IMR-90 (cell line): Measurements from ENCODE around the gene RNF11. TPM values are rescaled to one million over a fixed set of nuclear protein-coding genes. Genes with fewer than 3 reads are reported as not detected.

Source experiments
- ATAC-seq: fragments of 200-7000 bp; cut with Tn5 transposase; 2 replicates; pipeline ENCODE4 v1.9.1; 2020; ENCODE audit warnings: low read depth, mild to moderate bottlenecking, moderate library complexity
- BruUV-seq: library from RNA; stranded (reverse); fragments of 400-500 nt; replicated peaks from 2 replicates; lab custom pipeline; 2021; lab: Mats Ljungman, UMichigan
- CTCF ChIA-PET: fragments of 300-600 bp; formaldehyde crosslinking; extraction: SDS; loops from one replicate; lab custom pipeline; 2021; ENCODE audit warnings: antibody characterized with exemption; lab: Yijun Ruan, JAX
- POLR2A ChIA-PET: fragments of 300-600 bp; sonication (Branson Sonifier 250); formaldehyde crosslinking; loops from one replicate; lab custom pipeline; 2022; ENCODE audit warnings: antibody characterized with exemption; ENCODE audit not compliant: unreplicated experiment; lab: Charles Lee
- DNase-seq: peaks from one replicate; pipeline ENCODE4 v3.0.0; 2013
- H2AFZ ChIP-seq: replicated peaks from 2 replicates; pipeline ENCODE3; 2013; ENCODE audit warnings: low read length, mild to moderate bottlenecking; ENCODE audit not compliant: poor library complexity
- H2AK5ac ChIP-seq: 2 replicates; pipeline ENCODE4 v1.6.1; 2013; ENCODE audit warnings: low read depth, low read length, inconsistent platforms
- H2AK9ac ChIP-seq: replicated peaks from 2 replicates; pipeline ENCODE3; 2013; ENCODE audit warnings: mild to moderate bottlenecking, low read depth, low read length, moderate library complexity; ENCODE audit not compliant: poor library complexity
- H2BK120ac ChIP-seq: 2 replicates; pipeline ENCODE4 v1.6.1; 2013; ENCODE audit warnings: low read depth, low read length, inconsistent platforms
- H2BK15ac ChIP-seq: 3 replicates; pipeline ENCODE4 v1.6.1; 2013; ENCODE audit warnings: low read depth, low read length, inconsistent platforms
- H2BK20ac ChIP-seq: 2 replicates; pipeline ENCODE4 v1.6.1; 2013; ENCODE audit warnings: low read depth, mild to moderate bottlenecking, inconsistent platforms, low read length, moderate library complexity
- H2BK5ac ChIP-seq: 2 replicates; pipeline ENCODE4 v1.6.1; 2013; ENCODE audit warnings: mild to moderate bottlenecking, low read depth, low read length, inconsistent platforms; ENCODE audit not compliant: poor library complexity, severe bottlenecking
- H3K14ac ChIP-seq: replicated peaks from 2 replicates; pipeline ENCODE4 v1.6.1; 2013; ENCODE audit warnings: low read depth, low read length, inconsistent platforms
- H3K18ac ChIP-seq: 2 replicates; pipeline ENCODE4 v1.6.1; 2013; ENCODE audit warnings: low read depth, low read length, control low read depth
- H3K23ac ChIP-seq: 2 replicates; pipeline ENCODE4 v1.6.1; 2013; ENCODE audit warnings: low read depth, low read length, inconsistent platforms
- H3K27ac ChIP-seq: 2 replicates; pipeline ENCODE4 v1.5.1; 2013; ENCODE audit warnings: mild to moderate bottlenecking, control low read depth, low read length; ENCODE audit not compliant: insufficient read depth
- H3K27me3 ChIP-seq: 2 replicates; pipeline ENCODE4 v1.6.1; 2013; ENCODE audit warnings: low read length; ENCODE audit not compliant: control insufficient read depth, insufficient read depth
- H3K36me3 ChIP-seq: 2 replicates; pipeline ENCODE4 v1.6.1; 2013; ENCODE audit warnings: low read length, mixed read lengths; ENCODE audit not compliant: control insufficient read depth, insufficient read depth
- H3K4ac ChIP-seq: 2 replicates; pipeline ENCODE4 v1.6.1; 2013; ENCODE audit warnings: low read depth, low read length, inconsistent platforms
- H3K4me1 ChIP-seq: 2 replicates; pipeline ENCODE4 v1.6.1; 2013; ENCODE audit warnings: low read length, mixed read lengths; ENCODE audit not compliant: control insufficient read depth, insufficient read depth
- H3K4me2 ChIP-seq: 2 replicates; pipeline ENCODE4 v1.6.1; 2013; ENCODE audit warnings: low read depth, mild to moderate bottlenecking, control low read depth, low read length, moderate library complexity
- H3K4me3 ChIP-seq: 2 replicates; pipeline ENCODE4 v1.5.1; 2013; ENCODE audit warnings: low read depth, mild to moderate bottlenecking, control low read depth, low read length, moderate library complexity; ENCODE audit not compliant: insufficient read depth
- H3K56ac ChIP-seq: 2 replicates; pipeline ENCODE4 v1.6.1; 2013; ENCODE audit warnings: low read length, inconsistent platforms; ENCODE audit not compliant: insufficient read depth; ENCODE audit errors: extremely low read depth
- H3K79me1 ChIP-seq, 2 experiments: 2 replicates each; pipeline ENCODE4 v1.6.1; 2013; ENCODE audit warnings: low read length in 2 of 2, inconsistent platforms in 1 of 2, low read depth in 1 of 2
- H3K9ac ChIP-seq: 2 replicates; pipeline ENCODE4 v1.6.1; 2013; ENCODE audit warnings: low read depth, low read length, control low read depth
- H3K9me1 ChIP-seq: 2 replicates; pipeline ENCODE4 v1.6.1; 2013; ENCODE audit warnings: low read length, inconsistent platforms; ENCODE audit not compliant: insufficient read depth
- H3K9me3 ChIP-seq: 2 replicates; pipeline ENCODE4 v1.6.1; 2013; ENCODE audit warnings: low read length; ENCODE audit not compliant: control insufficient read depth, insufficient read depth
- H4K20me1 ChIP-seq: 2 replicates; pipeline ENCODE4 v1.6.1; 2013; ENCODE audit warnings: low read length, inconsistent platforms; ENCODE audit not compliant: insufficient read depth
- H4K5ac ChIP-seq: 2 replicates; pipeline ENCODE4 v1.6.1; 2013; ENCODE audit warnings: mild to moderate bottlenecking, low read depth, low read length, control low read depth
- H4K8ac ChIP-seq, 2 experiments: 2 replicates each; pipeline ENCODE4 v1.6.1; 2013; ENCODE audit warnings: low read depth in 2 of 2, low read length in 2 of 2, control low read depth in 1 of 2, inconsistent platforms in 1 of 2
- H4K91ac ChIP-seq: 2 replicates; pipeline ENCODE4 v1.6.1; 2013; ENCODE audit warnings: low read depth, low read length, inconsistent platforms; ENCODE audit not compliant: insufficient read depth
- BHLHE40 ChIP-seq: fragments of 150-350 bp; IDR thresholded peaks from 2 replicates; pipeline ENCODE4 v1.6.1; 2016; ENCODE audit warnings: mild to moderate bottlenecking, low read depth, low read length
- CEBPB ChIP-seq: IDR thresholded peaks from 2 replicates; pipeline ENCODE4 v1.6.1; 2012; ENCODE audit warnings: low read depth, low read length, improper control_type of control experiment
- CHD1 ChIP-seq: IDR thresholded peaks from 2 replicates; pipeline ENCODE4 v1.6.1; 2012; ENCODE audit warnings: low read depth, low read length, improper control_type of control experiment
- FOS ChIP-seq: fragments of 150-350 bp; IDR thresholded peaks from 2 replicates; pipeline ENCODE4 v1.6.1; 2016; ENCODE audit warnings: low read depth, low read length
- MAFK ChIP-seq: IDR thresholded peaks from 2 replicates; pipeline ENCODE4 v1.6.1; 2012; ENCODE audit warnings: low read depth, low read length, improper control_type of control experiment
- MAZ ChIP-seq: IDR thresholded peaks from 2 replicates; pipeline ENCODE4 v1.6.1; 2012; ENCODE audit warnings: low read depth, mild to moderate bottlenecking, low read length, improper control_type of control experiment, moderate library complexity, borderline replicate concordance
- NFE2L2 ChIP-seq: fragments of 150-350 bp; IDR thresholded peaks from 2 replicates; pipeline ENCODE4 v1.6.1; 2016; ENCODE audit warnings: low read depth, mild to moderate bottlenecking, low read length
- RCOR1 ChIP-seq: IDR thresholded peaks from 2 replicates; pipeline ENCODE4 v1.6.1; 2012; ENCODE audit warnings: mild to moderate bottlenecking, low read length, improper control_type of control experiment; ENCODE audit not compliant: insufficient replicate concordance
- RFX5 ChIP-seq: IDR thresholded peaks from 2 replicates; pipeline ENCODE4 v1.8.0; 2012; ENCODE audit warnings: low read depth, mild to moderate bottlenecking, low read length, moderate library complexity
- SMC3 ChIP-seq: fragments of 150-350 bp; IDR thresholded peaks from 2 replicates; pipeline ENCODE4 v1.6.1; 2016; ENCODE audit warnings: low read depth, mild to moderate bottlenecking, antibody characterized with exemption, low read length, moderate library complexity
- WGBS, 2 experiments: methylation state at CpG; one replicate each; pipeline versions ENCODE4 v1.1.5 to v1.1.7; 2013; ENCODE audit warnings: missing lambda C conversion rate in 2 of 2; ENCODE audit not compliant: insufficient read length in 1 of 2; ENCODE audit errors: extremely low coverage in 2 of 2; 5-methylcytosine and 5-hydroxymethylcytosine counted together
- dilution Hi-C: fragments of 300-500 bp; cut with HindIII; formaldehyde crosslinking; loops from one replicate; pipeline ENCODE4 v1.14.3; 2018; ENCODE audit warnings: low sequenced_read_pairs; ENCODE audit not compliant: unreplicated experiment
- in situ Hi-C: fragments of 300-500 bp; cut with MboI; formaldehyde crosslinking; loops from 3 replicates; pipeline ENCODE4 v1.14.3; 2019; ENCODE audit warnings: low sequenced_read_pairs, inconsistent platforms, mixed read lengths
- intact Hi-C: fragments of 100-400 bp; cut with micrococcal nuclease; formaldehyde crosslinking; loops from 2 replicates; pipeline ENCODE4 v1.10.0; 2022
- polyA plus RNA-seq, 3 experiments: library from polyadenylated mRNA; depleted of rRNA; stranded (reverse); fragments of >200 nt; gene quantifications; 2 replicates each; pipeline ENCODE4 v1.2.3, GENCODE V29; 2012; ENCODE audit warnings: low replicate concordance in 1 of 3
- total RNA-seq: library from RNA; depleted of rRNA; stranded (reverse); fragments of >200 nt; gene quantifications from 2 replicates; pipeline ENCODE4 v1.2.3, GENCODE V29; 2012
- TF ChIP-seq, protein P1 (sequence below): fragments of 150-350 bp; IDR thresholded peaks from 2 replicates; pipeline ENCODE4 v1.6.1; 2016; ENCODE audit warnings: low read depth, mild to moderate bottlenecking, low read length, moderate library complexity, borderline replicate concordance
- TF ChIP-seq, protein P2 (sequence below): fragments of 150-350 bp; IDR thresholded peaks from 2 replicates; pipeline ENCODE4 v1.6.1; 2017; ENCODE audit warnings: mild to moderate bottlenecking, antibody characterized with exemption, low read length, low read depth
- TF ChIP-seq, protein P3 (sequence below): conservative IDR thresholded peaks from 2 replicates; pipeline ENCODE4 v1.5.1; 2012; ENCODE audit warnings: mild to moderate bottlenecking, low read depth, low read length, improper control_type of control experiment

The RNF11 gene
- total and polyA plus RNA-seq, 2 of the 4 experiments (the other 2 are of a cell fraction) = 63.3 to 64.1 TPM

DNA sequence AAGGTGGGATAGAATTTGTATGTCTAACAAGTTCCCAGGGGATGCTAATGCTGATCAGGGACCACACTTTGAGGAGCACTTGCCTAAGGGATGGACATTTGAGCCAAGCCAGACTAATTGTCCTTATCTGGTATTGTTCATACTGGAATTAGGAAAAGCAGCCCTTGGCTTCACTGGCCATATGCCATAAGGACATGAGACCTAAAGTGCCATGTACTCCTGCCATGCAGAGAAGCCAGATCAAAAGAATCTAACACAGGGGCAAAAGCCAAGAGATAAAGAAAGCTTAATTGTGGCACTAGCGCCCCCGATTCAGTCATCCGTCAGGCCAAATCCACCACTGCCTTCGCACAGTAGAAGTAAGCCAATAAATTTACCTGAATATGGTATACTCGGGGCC is 45.7 kb downstream of the RNF11 start:
- Histone ChIP-seq H2AK5ac (no peak overlapping the region), H2BK5ac (no peak overlapping the region), H3K18ac (no peak overlapping the region), H3K36me3 (peaks cover 1% of the 10 kb centered on the region), H4K91ac (no peak overlapping the region), H3K4ac (no peak overlapping the region), H3K9me1 (peaks cover 7% of the 10 kb centered on the region; the same call in 1 of the 2 replicates), H2BK15ac (no peak overlapping the region), H3K4me3 (no peak overlapping the region), H3K9ac (no peak overlapping the region), H3K23ac (no peak overlapping the region), H3K27me3 (no peaks in the 10 kb centered on the region), H3K4me2 (no peak overlapping the region), H2AK9ac (no peak overlapping the region), H4K20me1 (no peaks in the 10 kb centered on the region), H2BK20ac (no peak overlapping the region), H3K4me1 (peaks cover 3% of the 10 kb centered on the region; the same call in 1 of the 2 replicates), H2AFZ (no peak overlapping the region), H3K9me3 (no peaks in the 10 kb centered on the region), H3K27ac (no peak overlapping the region), H3K14ac (no peak overlapping the region), H4K5ac (no peak overlapping the region), H4K8ac (no peak overlapping the region), H2BK120ac (no peak overlapping the region), H3K56ac (no peak overlapping the region), H3K79me1 (peaks cover 0 to 12% of the 10 kb centered on the region in 2 experiments; a peak in 1 of 4 replicates)
- dilution Hi-C loops = no loop called here
- no peak for ATAC-seq
- in situ Hi-C loops = no loop called here
- no TSS peak for BruUV-seq
- intact Hi-C loops = no loop called here
- DNase-seq = no peak
- ChIA-PET CTCF (interaction anchor here (1.4 kb wide), 1 partner anchor 15 kb away, joined by 3 read pairs; no protein-coding TSS in a partner anchor), POLR2A (no interaction called here)
- no peak for TF ChIP-seq BHLHE40
- no peak for TF ChIP-seq CHD1
- no peak for TF ChIP-seq MAFK
- TF ChIP-seq, protein P1, sequence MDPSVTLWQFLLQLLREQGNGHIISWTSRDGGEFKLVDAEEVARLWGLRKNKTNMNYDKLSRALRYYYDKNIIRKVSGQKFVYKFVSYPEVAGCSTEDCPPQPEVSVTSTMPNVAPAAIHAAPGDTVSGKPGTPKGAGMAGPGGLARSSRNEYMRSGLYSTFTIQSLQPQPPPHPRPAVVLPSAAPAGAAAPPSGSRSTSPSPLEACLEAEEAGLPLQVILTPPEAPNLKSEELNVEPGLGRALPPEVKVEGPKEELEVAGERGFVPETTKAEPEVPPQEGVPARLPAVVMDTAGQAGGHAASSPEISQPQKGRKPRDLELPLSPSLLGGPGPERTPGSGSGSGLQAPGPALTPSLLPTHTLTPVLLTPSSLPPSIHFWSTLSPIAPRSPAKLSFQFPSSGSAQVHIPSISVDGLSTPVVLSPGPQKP = no peak
- no peak for TF ChIP-seq NFE2L2
- no peak for TF ChIP-seq CEBPB
- no peak for TF ChIP-seq MAZ
- no peak for TF ChIP-seq SMC3
- TF ChIP-seq RFX5 = no peak
- TF ChIP-seq, protein P2, sequence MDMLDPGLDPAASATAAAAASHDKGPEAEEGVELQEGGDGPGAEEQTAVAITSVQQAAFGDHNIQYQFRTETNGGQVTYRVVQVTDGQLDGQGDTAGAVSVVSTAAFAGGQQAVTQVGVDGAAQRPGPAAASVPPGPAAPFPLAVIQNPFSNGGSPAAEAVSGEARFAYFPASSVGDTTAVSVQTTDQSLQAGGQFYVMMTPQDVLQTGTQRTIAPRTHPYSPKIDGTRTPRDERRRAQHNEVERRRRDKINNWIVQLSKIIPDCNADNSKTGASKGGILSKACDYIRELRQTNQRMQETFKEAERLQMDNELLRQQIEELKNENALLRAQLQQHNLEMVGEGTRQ = no peak
- TF ChIP-seq, protein P3, sequence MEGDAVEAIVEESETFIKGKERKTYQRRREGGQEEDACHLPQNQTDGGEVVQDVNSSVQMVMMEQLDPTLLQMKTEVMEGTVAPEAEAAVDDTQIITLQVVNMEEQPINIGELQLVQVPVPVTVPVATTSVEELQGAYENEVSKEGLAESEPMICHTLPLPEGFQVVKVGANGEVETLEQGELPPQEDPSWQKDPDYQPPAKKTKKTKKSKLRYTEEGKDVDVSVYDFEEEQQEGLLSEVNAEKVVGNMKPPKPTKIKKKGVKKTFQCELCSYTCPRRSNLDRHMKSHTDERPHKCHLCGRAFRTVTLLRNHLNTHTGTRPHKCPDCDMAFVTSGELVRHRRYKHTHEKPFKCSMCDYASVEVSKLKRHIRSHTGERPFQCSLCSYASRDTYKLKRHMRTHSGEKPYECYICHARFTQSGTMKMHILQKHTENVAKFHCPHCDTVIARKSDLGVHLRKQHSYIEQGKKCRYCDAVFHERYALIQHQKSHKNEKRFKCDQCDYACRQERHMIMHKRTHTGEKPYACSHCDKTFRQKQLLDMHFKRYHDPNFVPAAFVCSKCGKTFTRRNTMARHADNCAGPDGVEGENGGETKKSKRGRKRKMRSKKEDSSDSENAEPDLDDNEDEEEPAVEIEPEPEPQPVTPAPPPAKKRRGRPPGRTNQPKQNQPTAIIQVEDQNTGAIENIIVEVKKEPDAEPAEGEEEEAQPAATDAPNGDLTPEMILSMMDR = no peak
- TF ChIP-seq RCOR1 = no peak
- no peak for TF ChIP-seq FOS
- no CpG with 5 or more reads among the region's 5 CpGs for WGBS, 2 experiments
